HepG2 (cell line): ENCODE data around the gene PLBD2. TPM values are rescaled to one million over a fixed set of nuclear protein-coding genes. Genes with fewer than 3 reads are reported as not detected.

Experiments
- ATAC-seq: fragments of 200-7000 bp; cut with Tn5 transposase; 3 replicates; pipeline ENCODE4 v1.9.1; 2020; ENCODE audit warnings: mild to moderate bottlenecking, moderate library complexity
- BruUV-seq: library from RNA; stranded (reverse); fragments of 400-500 nt; replicated peaks from 2 replicates; lab custom pipeline; 2021; lab: Mats Ljungman, UMichigan
- CTCF ChIA-PET: fragments of 300-600 bp; formaldehyde crosslinking; extraction: SDS; loops from one replicate; lab custom pipeline; 2021; ENCODE audit warnings: low total read pairs, inconsistent platforms, low intra/inter-chr PET ratio; lab: Yijun Ruan, JAX
- POLR2A ChIA-PET: fragments of 350-600 bp; sonication (Branson Sonifier 250); formaldehyde crosslinking; loops from one replicate; lab custom pipeline; 2020; ENCODE audit warnings: antibody characterized with exemption, inconsistent platforms; lab: Yijun Ruan, JAX
- DNase-seq: peaks from one replicate; pipeline ENCODE4 v3.0.0-alpha.2; 2015; ENCODE audit warnings: low spot score
- FAIRE-seq: peaks from 3 replicates; lab custom pipeline; 2011; peaks lifted over from hg19 to GRCh38; lab: Jason Lieb, UNC
- H2AFZ ChIP-seq: one replicate; pipeline ENCODE4 v1.6.1; 2011; ENCODE audit warnings: low read length, inconsistent platforms
- H3K27ac ChIP-seq: fragments of 300-600 bp; 3 replicates; pipeline ENCODE4 v1.8.0; 2011; ENCODE audit warnings: mixed run types, mild to moderate bottlenecking, mixed read lengths, low read length, inconsistent platforms; ENCODE audit not compliant: insufficient read depth; ENCODE audit errors: extremely low read length
- H3K27me3 ChIP-seq, 2 experiments: fragments of 200-600 bp in 1 of 2; 2 replicates in 1 of 2; 3 replicates in 1 of 2; pipeline versions ENCODE4 v1.6.0 to v1.8.0; 2011; ENCODE audit warnings: low read length in 2 of 2, mild to moderate bottlenecking in 2 of 2, moderate library complexity in 2 of 2, inconsistent platforms in 1 of 2; ENCODE audit not compliant: insufficient read depth in 2 of 2, control insufficient read depth in 1 of 2
- H3K36me3 ChIP-seq, 2 experiments: fragments of 200-600 bp in 1 of 2; replicated peaks in 1 of 2; 2 replicates in 1 of 2; 3 replicates in 1 of 2; pipeline versions ENCODE4 v1.5.1 to v1.8.0; 2011; ENCODE audit warnings: low read length in 2 of 2, inconsistent platforms in 1 of 2; ENCODE audit not compliant: insufficient read depth in 2 of 2, control insufficient read depth in 1 of 2
- H3K4me1 ChIP-seq: 2 replicates; pipeline ENCODE4 v1.5.1; 2012; ENCODE audit warnings: low read length, inconsistent platforms; ENCODE audit not compliant: insufficient read depth
- H3K4me2 ChIP-seq: 2 replicates; pipeline ENCODE4 v1.6.0; 2011; ENCODE audit warnings: low read depth, low read length, inconsistent platforms
- H3K4me3 ChIP-seq, 3 experiments: fragments of 200-600 bp in 1 of 3; sonication (generic), shearing (Covaris generic) in 1 of 3; replicated peaks in 1 of 3; 2 replicates each; pipeline ENCODE4 v1.5.1; 2011 to 2016; ENCODE audit warnings: low read length in 3 of 3, inconsistent platforms in 2 of 3, low read depth in 2 of 3, mild to moderate bottlenecking in 2 of 3, control low read depth in 1 of 3, mixed read lengths in 1 of 3; ENCODE audit not compliant: insufficient read depth in 1 of 3
- H3K79me2 ChIP-seq: one replicate; pipeline ENCODE4 v1.6.1; 2011; ENCODE audit warnings: low read length, inconsistent platforms; ENCODE audit not compliant: insufficient read depth
- H3K9ac ChIP-seq: 2 replicates; pipeline ENCODE4 v1.6.0; 2011; ENCODE audit warnings: mild to moderate bottlenecking, low read depth, low read length, inconsistent platforms; ENCODE audit not compliant: insufficient read depth
- H3K9me3 ChIP-seq: 2 replicates; pipeline ENCODE4 v1.5.1; 2012; ENCODE audit warnings: mild to moderate bottlenecking, low read length
- H4K20me1 ChIP-seq: 2 replicates; pipeline ENCODE4 v1.6.0; 2011; ENCODE audit warnings: inconsistent platforms, mild to moderate bottlenecking, low read length, moderate library complexity; ENCODE audit not compliant: insufficient read depth
- HOXA9 ChIP-seq: sonication (generic); formaldehyde crosslinking; IDR thresholded peaks from 2 replicates; pipeline ENCODE4 v1.8.1; 2022; ENCODE audit warnings: missing genetic modification reagents, mild to moderate bottlenecking, moderate library complexity, borderline replicate concordance
- IKZF4 ChIP-seq: sonication (generic); formaldehyde crosslinking; IDR thresholded peaks from 2 replicates; pipeline ENCODE4 v1.5.1; 2020; ENCODE audit warnings: borderline replicate concordance, mild to moderate bottlenecking, low read depth, missing genetic modification reagents; ENCODE audit errors: not compliant biosample characterization
- KDM5B ChIP-seq: sonication (generic); formaldehyde crosslinking; IDR thresholded peaks from 2 replicates; pipeline ENCODE4 v1.4.0; 2020; ENCODE audit warnings: missing genetic modification reagents, mild to moderate bottlenecking, borderline replicate concordance
- SIX1 ChIP-seq: sonication (generic); formaldehyde crosslinking; IDR thresholded peaks from 2 replicates; pipeline ENCODE4 v1.4.0; 2020; ENCODE audit warnings: missing genetic modification reagents, borderline replicate concordance
- SP4 ChIP-seq: sonication (generic); formaldehyde crosslinking; IDR thresholded peaks from 2 replicates; pipeline ENCODE4 v1.8.1; 2023; ENCODE audit warnings: mild to moderate bottlenecking, missing genetic modification reagents
- ZMYM3 ChIP-seq: sonication (generic); formaldehyde crosslinking; IDR thresholded peaks from 2 replicates; pipeline ENCODE4 v1.5.1; 2020; ENCODE audit warnings: mild to moderate bottlenecking, missing genetic modification reagents
- ZNF33B ChIP-seq: sonication (generic); formaldehyde crosslinking; IDR thresholded peaks from 2 replicates; pipeline ENCODE4 v1.5.1; 2020; ENCODE audit warnings: mild to moderate bottlenecking, missing genetic modification reagents
- ZNF768 ChIP-seq: sonication (generic); formaldehyde crosslinking; IDR thresholded peaks from 2 replicates; pipeline ENCODE4 v1.4.0; 2020; ENCODE audit warnings: missing genetic modification reagents
- WGBS: methylation state at CpG from one replicate; pipeline ENCODE4 v1.1.6; 2017; ENCODE audit warnings: low lambda C conversion rate; 5-methylcytosine and 5-hydroxymethylcytosine counted together
- in situ Hi-C: cut with HindIII; loops from 2 replicates; pipeline ENCODE4 v1.10.0; 2017; ENCODE audit warnings: low pct_unique_long_range_greater_than_20kb; ENCODE audit not compliant: extremely low pct_ligation_motif_present
- intact Hi-C: fragments of 100-400 bp; cut with micrococcal nuclease; formaldehyde crosslinking; loops from one replicate; pipeline ENCODE4 v1.10.0; 2022; ENCODE audit not compliant: unreplicated experiment
- polyA plus RNA-seq, 8 experiments: library from polyadenylated mRNA; depleted of rRNA in 3 of 8; stranded (reverse) in 7 of 8; unstranded in 1 of 8; fragments of >200 nt; fragmentation: Illumina TruSeq in 4 of 8; extraction: Trizol in 4 of 8; gene quantifications; 2 replicates each; pipeline versions ENCODE4 v1.2.1 to v1.2.3, GENCODE V29; 2011 to 2016; ENCODE audit warnings: low read depth in 4 of 8, missing spikeins in 1 of 8, mixed read lengths in 1 of 8; ENCODE audit not compliant: insufficient read depth in 1 of 8
- total RNA-seq, 5 experiments: library from RNA; depleted of rRNA; stranded (reverse); fragments of >200 nt; fragmentation: Illumina TruSeq; extraction: Trizol; gene quantifications; 2 replicates each; pipeline ENCODE4 v1.2.3, GENCODE V29; 2016; ENCODE audit warnings: low read depth in 1 of 5
- TF ChIP-seq, protein P1 (sequence below): sonication (generic); formaldehyde crosslinking; IDR thresholded peaks from 2 replicates; pipeline ENCODE4 v1.8.1; 2023; ENCODE audit warnings: mild to moderate bottlenecking, missing genetic modification reagents
- TF ChIP-seq, protein P2 (sequence below): sonication (generic); formaldehyde crosslinking; IDR thresholded peaks from 2 replicates; pipeline ENCODE4 v1.4.0; 2020; ENCODE audit warnings: missing genetic modification reagents

Gene PLBD2
- total and polyA plus RNA-seq, 2 of the 13 experiments (the other 11 are each of a cell fraction or from before 2014, with no cell fraction given): 6.7 to 8.5 TPM

GRCh38 chr12:113346353-113346752 is 12.0 kb upstream of the PLBD2 start:
- no peak for FAIRE-seq
- H3K4me2 ChIP-seq: no peak overlapping the region
- no peaks in the 10 kb centered on the region for H3K36me3 ChIP-seq
- no peak overlapping the region for H3K4me3 ChIP-seq
- H3K27ac ChIP-seq: no peak overlapping the region
- DNase-seq: no peak
- no peaks in the 10 kb centered on the region for H3K79me2 ChIP-seq
- H3K9ac ChIP-seq: no peak overlapping the region
- ChIA-PET CTCF (no interaction called here), POLR2A (no interaction called here)
- WGBS: 43% methylated on average over 5 of the region's 5 CpGs
- intact Hi-C loops (no loop called here), in situ Hi-C loops (no loop called here)
- H3K4me1 ChIP-seq: 0 out of 2 replicates have a peak, but pooled peaks cover 13% of the 10 kb centered on the region
- TF ChIP-seq, protein P1, sequence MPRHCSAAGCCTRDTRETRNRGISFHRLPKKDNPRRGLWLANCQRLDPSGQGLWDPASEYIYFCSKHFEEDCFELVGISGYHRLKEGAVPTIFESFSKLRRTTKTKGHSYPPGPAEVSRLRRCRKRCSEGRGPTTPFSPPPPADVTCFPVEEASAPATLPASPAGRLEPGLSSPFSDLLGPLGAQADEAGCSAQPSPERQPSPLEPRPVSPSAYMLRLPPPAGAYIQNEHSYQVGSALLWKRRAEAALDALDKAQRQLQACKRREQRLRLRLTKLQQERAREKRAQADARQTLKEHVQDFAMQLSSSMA (CRISPR knock-in tag): no peak
- no peak for TF ChIP-seq ZNF33B (CRISPR knock-in tag)
- H3K9me3 ChIP-seq: no peaks in the 10 kb centered on the region
- H4K20me1 ChIP-seq: no peaks in the 10 kb centered on the region
- BruUV-seq: no TSS peak
- H3K27me3 ChIP-seq: peaks cover 6 to 16% of the 10 kb centered on the region in 2 experiments; a peak in 4 of 5 replicates
- no peak overlapping the region for H2AFZ ChIP-seq
- ATAC-seq: no peak

DNA sequence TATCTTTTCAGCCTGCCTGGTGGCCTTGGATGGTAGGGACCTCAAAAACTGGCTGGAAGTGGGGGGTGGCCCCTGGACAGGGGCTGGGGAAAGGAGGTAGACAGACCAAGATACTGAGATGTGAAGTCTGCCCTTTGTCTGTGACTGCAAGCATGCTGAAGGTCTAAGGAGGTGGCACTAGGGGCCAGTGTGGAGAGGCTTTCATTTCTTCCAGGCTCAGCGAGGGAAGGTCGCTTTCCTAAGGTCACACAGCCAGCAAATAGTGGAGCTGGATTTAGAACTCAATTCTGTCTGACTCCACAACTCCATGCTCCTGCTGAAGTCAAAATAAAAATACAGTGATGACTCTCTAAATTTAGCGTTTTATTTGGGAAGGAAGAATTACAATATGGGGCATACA is 11.3 kb upstream of the PLBD2 start:
- peaks cover 6 to 16% of the 10 kb centered on the region in 2 experiments; a peak in 4 of 5 replicates for H3K27me3 ChIP-seq
- ChIA-PET CTCF (no interaction called here), POLR2A (no interaction called here)
- no peak for FAIRE-seq
- ATAC-seq: no peak
- BruUV-seq: no TSS peak
- H3K4me3 ChIP-seq: no peak overlapping the region
- no peak for DNase-seq
- intact Hi-C loops: no loop called here
- no peaks in the 10 kb centered on the region for H4K20me1 ChIP-seq
- no peaks in the 10 kb centered on the region for H3K36me3 ChIP-seq
- 0 out of 2 replicates have a peak, but pooled peaks cover 13% of the 10 kb centered on the region for H3K4me1 ChIP-seq
- TF ChIP-seq ZNF768 (CRISPR knock-in tag): peak; percentile 87
- TF ChIP-seq, protein P2, sequence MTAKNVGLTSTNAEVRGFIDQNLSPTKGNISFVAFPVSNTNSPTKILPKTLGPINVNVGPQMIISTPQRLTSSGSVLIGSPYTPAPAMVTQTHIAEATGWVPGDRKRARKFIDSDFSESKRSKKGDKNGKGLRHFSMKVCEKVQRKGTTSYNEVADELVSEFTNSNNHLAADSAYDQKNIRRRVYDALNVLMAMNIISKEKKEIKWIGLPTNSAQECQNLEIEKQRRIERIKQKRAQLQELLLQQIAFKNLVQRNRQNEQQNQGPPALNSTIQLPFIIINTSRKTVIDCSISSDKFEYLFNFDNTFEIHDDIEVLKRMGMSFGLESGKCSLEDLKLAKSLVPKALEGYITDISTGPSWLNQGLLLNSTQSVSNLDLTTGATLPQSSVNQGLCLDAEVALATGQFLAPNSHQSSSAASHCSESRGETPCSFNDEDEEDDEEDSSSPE (CRISPR knock-in tag): no peak
- no peak for TF ChIP-seq HOXA9
- no peak for TF ChIP-seq KDM5B
- TF ChIP-seq IKZF4: no peak
- TF ChIP-seq SP4 (CRISPR knock-in tag): no peak
- TF ChIP-seq ZMYM3 (CRISPR knock-in tag): no peak
- no peak for TF ChIP-seq SIX1 (CRISPR knock-in tag)
- no peak overlapping the region for H2AFZ ChIP-seq
- H3K4me2 ChIP-seq: no peak overlapping the region
- in situ Hi-C loops: no loop called here
- no peaks in the 10 kb centered on the region for H3K79me2 ChIP-seq
- no peak overlapping the region for H3K27ac ChIP-seq
- 78% methylated on average over 3 of the region's 3 CpGs for WGBS
- no peaks in the 10 kb centered on the region for H3K9me3 ChIP-seq
- no peak overlapping the region for H3K9ac ChIP-seq
